Adrenal gland (tissue), 12 donors: ENCODE results near the gene PIGT. TPM values are rescaled to one million over a fixed set of nuclear protein-coding genes. Genes with fewer than 3 reads are reported as not detected.
A peak's percentile ranks its signal among the peaks of the same experiment; 100 is the strongest.

Source experiments
- DNase-seq, 7 donors: peaks; one replicate each; pipeline ENCODE4 v3.0.0-alpha.2; 2019 to 2020
- H3K27ac ChIP-seq, 5 donors: fragments of 200-600 bp; sonication (generic) in 4 of 5; 1 replicate in 3 of 5; 2 replicates in 2 of 5; pipeline versions ENCODE4 v1.5.1 to v1.8.0; 2016 to 2020; ENCODE audit warnings: mild to moderate bottlenecking in 1 of 5
- H3K27me3 ChIP-seq: fragments of 200-600 bp; 2 replicates; pipeline ENCODE4 v1.8.0; 2021
- H3K36me3 ChIP-seq, 2 donors: fragments of 200-600 bp; replicated peaks in 1 of 2; 1 replicate in 1 of 2; 2 replicates in 1 of 2; pipeline versions ENCODE4 v1.5.1 to v1.8.0; 2018 to 2022
- H3K4me1 ChIP-seq, 2 donors: fragments of 200-600 bp; replicated peaks in 1 of 2; 1 replicate in 1 of 2; 2 replicates in 1 of 2; pipeline versions ENCODE4 v1.5.1 to v1.8.0; 2018 to 2021
- H3K4me3 ChIP-seq, 4 donors: fragments of 200-600 bp; sonication (generic) in 3 of 4; one replicate each; pipeline ENCODE4 v1.5.1; 2016 to 2018
- H3K9me3 ChIP-seq, 3 donors: fragments of 200-600 bp; sonication (generic) in 1 of 3; replicated peaks in 1 of 3; 1 replicate in 2 of 3; 2 replicates in 1 of 3; pipeline versions ENCODE4 v1.5.1 to v1.8.0; 2016 to 2021
- POLR2A ChIP-seq, 2 donors: fragments of 450-650 bp; IDR thresholded peaks; one replicate each; pipeline ENCODE4 v1.6.1; 2017; ENCODE audit warnings: antibody characterized with exemption in 2 of 2, mild to moderate bottlenecking in 2 of 2, moderate library complexity in 1 of 2
- WGBS, 4 donors: extraction: QIAGEN DNeasy Blood & Tissue Kit in 2 of 4; methylation state at CpG; one replicate each; pipeline versions ENCODE4 v1.1.5 to v1.1.7; 2013 to 2017; 5-methylcytosine and 5-hydroxymethylcytosine counted together
- intact Hi-C, 2 donors: fragments of 100-400 bp; cut with DNase I; formaldehyde crosslinking; loops; one replicate each; pipeline versions ENCODE4 v1.14.1 to v1.15.0; 2022 to 2023
- polyA plus RNA-seq, 3 donors: library from polyadenylated mRNA; stranded (reverse); fragments of 200-250 nt in 2 of 3; fragments of 350-450 nt in 1 of 3; fragmentation: Illumina TruSeq in 1 of 3; extraction: RNeasy Lipid Tissue Mini Kit (QIAGEN cat#74804) in 1 of 3; gene quantifications; one replicate each; pipeline ENCODE4 v1.2.3, GENCODE V29; 2013 to 2014
- total RNA-seq, 9 donors: library from RNA; depleted of rRNA in 4 of 9; stranded (reverse); fragments of >200 nt in 4 of 9; fragments of 120-200 nt in 1 of 9; fragmentation: NEBNext Ultra II Directional in 1 of 9; extraction: Animal tissue kit (Norgen Biotek cat#: 25700) in 1 of 9; gene quantifications; one replicate each; pipeline versions ENCODE4 v1.1.0 to v1.2.4, GENCODE V29; 2013 to 2023
- TF ChIP-seq, protein P1 (sequence below), 6 experiments: fragments of 450-650 bp in 4 of 6; fragments of 200-600 bp in 2 of 6; sonication (generic) in 1 of 6; IDR thresholded peaks; 1 replicate in 5 of 6; 2 replicates in 1 of 6; pipeline versions ENCODE4 v1.5.1 to v1.8.0; 2016 to 2021; ENCODE audit warnings: antibody characterized with exemption in 6 of 6, mild to moderate bottlenecking in 2 of 6, moderate library complexity in 1 of 6
- donor health status: healthy with polysubstance abuse.
- donor health status: Bipolar disorder and iron deficiency.
- donor health status: DM: yes; HTN: yes; CAD: no.
- donor health status: DM: no; HTN: no; CAD: no.
- donor health status: DM: no; HTN: no; CAD: no.
- donor health status: DM: yes; HTN: yes; CAD: no.

PIGT gene
- total and polyA plus RNA-seq, 12 donors: 45.2 to 202 (median 109) TPM

- TF ChIP-seq POLR2A (IDR thresholded peaks at IDR 0.05): no peak
- TF ChIP-seq, protein P1, sequence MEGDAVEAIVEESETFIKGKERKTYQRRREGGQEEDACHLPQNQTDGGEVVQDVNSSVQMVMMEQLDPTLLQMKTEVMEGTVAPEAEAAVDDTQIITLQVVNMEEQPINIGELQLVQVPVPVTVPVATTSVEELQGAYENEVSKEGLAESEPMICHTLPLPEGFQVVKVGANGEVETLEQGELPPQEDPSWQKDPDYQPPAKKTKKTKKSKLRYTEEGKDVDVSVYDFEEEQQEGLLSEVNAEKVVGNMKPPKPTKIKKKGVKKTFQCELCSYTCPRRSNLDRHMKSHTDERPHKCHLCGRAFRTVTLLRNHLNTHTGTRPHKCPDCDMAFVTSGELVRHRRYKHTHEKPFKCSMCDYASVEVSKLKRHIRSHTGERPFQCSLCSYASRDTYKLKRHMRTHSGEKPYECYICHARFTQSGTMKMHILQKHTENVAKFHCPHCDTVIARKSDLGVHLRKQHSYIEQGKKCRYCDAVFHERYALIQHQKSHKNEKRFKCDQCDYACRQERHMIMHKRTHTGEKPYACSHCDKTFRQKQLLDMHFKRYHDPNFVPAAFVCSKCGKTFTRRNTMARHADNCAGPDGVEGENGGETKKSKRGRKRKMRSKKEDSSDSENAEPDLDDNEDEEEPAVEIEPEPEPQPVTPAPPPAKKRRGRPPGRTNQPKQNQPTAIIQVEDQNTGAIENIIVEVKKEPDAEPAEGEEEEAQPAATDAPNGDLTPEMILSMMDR (IDR thresholded peaks at IDR 0.05): no peak
- no peak for DNase-seq
- WGBS, 4 donors: 56 to 68% (median 66%) methylated on average over 6 of the region's 6 CpGs
- Histone ChIP-seq H3K4me1 (no peaks in the 10 kb centered on the region), H3K27ac (no peak overlapping the region), H3K27me3 (no peaks in the 10 kb centered on the region), H3K36me3 (no peaks in the 10 kb centered on the region), H3K9me3 (no peaks in the 10 kb centered on the region), H3K4me3 (no peak overlapping the region)
- intact Hi-C loops: loop anchor here in 1 of 2 donors (10.0 kb wide), 1 partner anchor 327 kb away; no protein-coding TSS in a partner anchor
Observed at GRCh38 chr20:45448270-45448669, 32.3 kb downstream of the PIGT start.

DNA sequence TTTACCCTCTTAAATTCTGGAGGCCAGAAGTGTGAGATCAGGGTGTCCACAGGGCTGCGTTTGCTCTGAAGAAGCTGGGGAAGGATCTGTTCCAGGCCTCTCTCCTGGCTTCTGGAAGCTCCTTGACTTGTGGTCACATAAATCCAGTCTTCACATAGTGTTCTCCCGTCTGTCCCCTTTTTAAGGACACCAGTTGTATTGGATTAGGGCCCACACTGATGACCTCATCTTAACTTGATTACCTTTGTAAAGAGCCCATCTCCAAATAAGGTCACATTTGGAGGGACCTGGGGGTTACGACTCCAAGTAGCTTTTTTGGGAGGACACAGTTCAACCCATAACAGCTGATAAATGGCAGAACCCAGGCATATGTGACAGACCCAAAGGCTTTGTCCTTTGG lies 33.6 kb downstream of the PIGT start:
- Histone ChIP-seq H3K27me3 (no peaks in the 10 kb centered on the region), H3K4me1 (no peaks in the 10 kb centered on the region), H3K36me3 (no peaks in the 10 kb centered on the region), H3K4me3 (no peak overlapping the region), H3K27ac (no peak overlapping the region), H3K9me3 (no peaks in the 10 kb centered on the region)
- no peak for DNase-seq
- no peak for TF ChIP-seq POLR2A (IDR thresholded peaks at IDR 0.05)
- TF ChIP-seq, protein P1 (IDR thresholded peaks at IDR 0.05): no peak
- intact Hi-C loops: loop anchor here in 1 of 2 donors (10.0 kb wide), 1 partner anchor 325 kb away; no protein-coding TSS in a partner anchor
- 56 to 64% (median 60%) methylated on average over 3 of the region's 3 CpGs for WGBS, 4 donors

DNA sequence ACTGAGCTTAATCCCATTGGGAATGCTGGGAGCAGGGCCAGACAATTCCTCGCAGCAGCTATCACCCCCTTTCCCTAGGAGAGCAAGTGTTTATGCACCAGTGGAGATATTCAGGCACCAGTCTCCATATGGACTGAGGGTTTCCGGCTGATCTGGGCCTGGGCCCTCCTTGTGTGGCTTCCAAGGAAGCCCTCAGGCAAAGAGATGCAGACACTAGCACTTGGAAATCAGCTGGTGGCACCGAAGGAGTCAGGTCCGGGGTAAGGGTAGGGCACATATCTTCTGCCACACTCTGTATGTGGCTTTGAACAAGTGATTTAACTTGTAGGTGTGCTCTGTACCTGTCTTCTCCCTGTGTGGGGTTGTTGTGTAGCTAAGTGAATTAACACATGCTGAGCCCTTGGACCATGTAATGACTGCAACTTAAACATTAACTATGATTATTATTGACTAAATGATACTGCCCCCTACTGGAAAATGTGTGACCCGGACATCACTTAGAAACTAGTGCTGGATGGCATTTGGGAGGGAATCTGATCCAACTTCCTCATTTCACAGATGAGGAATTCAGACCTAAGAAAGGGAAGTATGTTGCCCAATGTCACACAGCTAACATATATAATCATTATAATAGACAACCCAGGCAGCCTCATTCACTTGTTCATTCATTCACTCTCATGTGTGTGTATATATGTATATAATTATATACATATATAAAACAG lies 34.3 kb downstream of the PIGT start:
- Histone ChIP-seq H3K27me3 (no peaks in the 10 kb centered on the region), H3K4me1 (no peaks in the 10 kb centered on the region), H3K9me3 (no peaks in the 10 kb centered on the region), H3K36me3 (no peaks in the 10 kb centered on the region), H3K27ac (peak overlapping the region in 1 of 5 donors; percentile 8), H3K4me3 (no peak overlapping the region)
- WGBS, 4 donors: 67 to 74% (median 69%) methylated on average over 5 of the region's 5 CpGs
- intact Hi-C loops: no loop called here
- TF ChIP-seq POLR2A (IDR thresholded peaks at IDR 0.05): no peak
- TF ChIP-seq, protein P1 (IDR thresholded peaks at IDR 0.05): peak; percentile 30 to 57 (median 49)
- DNase-seq: peak in 1 of 7 donors; percentile 31

DNA sequence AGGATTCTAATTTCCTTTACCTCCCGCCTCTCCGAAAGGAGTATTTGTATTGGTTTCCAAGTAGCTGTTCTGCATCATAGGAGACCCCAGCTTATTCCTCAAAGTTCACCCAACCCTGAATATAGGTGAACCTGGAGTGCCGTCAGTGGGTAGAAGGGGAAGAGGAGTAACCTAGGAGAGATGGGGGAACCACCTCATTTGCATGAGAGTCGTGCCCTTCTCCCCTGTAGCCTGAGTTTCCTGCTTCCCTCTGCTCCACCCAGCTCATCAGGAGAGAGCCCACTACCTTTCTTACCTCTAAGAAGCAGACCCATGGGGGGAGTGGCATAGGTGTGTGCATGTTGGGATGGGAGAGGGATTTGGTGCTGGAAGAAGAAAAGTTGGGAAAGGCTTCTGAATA lies 36.3 kb downstream of the PIGT start:
- WGBS, 4 donors: 56 to 74% (median 59%) methylated on average over 4 of the region's 4 CpGs
- Histone ChIP-seq H3K4me1 (no peaks in the 10 kb centered on the region), H3K27me3 (no peaks in the 10 kb centered on the region), H3K9me3 (no peaks in the 10 kb centered on the region), H3K36me3 (no peaks in the 10 kb centered on the region), H3K27ac (no peak overlapping the region), H3K4me3 (no peak overlapping the region)
- DNase-seq: no peak
- intact Hi-C loops: no loop called here
- no peak for TF ChIP-seq POLR2A (IDR thresholded peaks at IDR 0.05)
- TF ChIP-seq, protein P1 (IDR thresholded peaks at IDR 0.05): no peak
